ENCODE data around the gene CD4. TPM values are rescaled to one million over a fixed set of nuclear protein-coding genes. Genes with fewer than 3 reads are reported as not detected.

The CD4 gene
- total RNA-seq, 4 donors from 2014 or later = 16.4 to 65.4 (median 29.6) TPM

GRCh38 chr12:6840330-6840729 is 51.0 kb downstream of the CD4 start:
- TF ChIP-seq CTCF (IDR thresholded peaks at IDR 0.05; ENCODE audit: low read depth) = no peak

- no peak for TF ChIP-seq CTCF (IDR thresholded peaks at IDR 0.05; ENCODE audit: low read depth)
Measured at GRCh38 chr12:6840761-6841515, 51.6 kb downstream of the CD4 start, which contains the start of gene GNB3. TSS of gene GNB3 (plus strand) at chr12:6840925. CDS start at chr12:6841288, 363 bp downstream.

- no peak for TF ChIP-seq CTCF (IDR thresholded peaks at IDR 0.05; ENCODE audit: low read depth)
Measured at GRCh38 chr12:6842075-6842474, 52.7 kb downstream of the CD4 start.

GRCh38 chr12:6843118-6843902 is 54.0 kb downstream of the CD4 start:
- no peak for TF ChIP-seq CTCF (IDR thresholded peaks at IDR 0.05; ENCODE audit: low read depth)

- TF ChIP-seq CTCF (IDR thresholded peaks at IDR 0.05; ENCODE audit: low read depth) = no peak
Measured at GRCh38 chr12:6845395-6845794, 56.1 kb downstream of the CD4 start.

GRCh38 chr12:6846316-6846869 is 57.1 kb downstream of the CD4 start:
- no peak for TF ChIP-seq CTCF (IDR thresholded peaks at IDR 0.05; ENCODE audit: low read depth)

GRCh38 chr12:6847676-6848075 is 58.3 kb downstream of the CD4 start:
- no peak for TF ChIP-seq CTCF (IDR thresholded peaks at IDR 0.05; ENCODE audit: low read depth)

Measured in subcutaneous adipose tissue (tissue), 4 donors.